ENCODE measurements around the gene PARN.
A peak's percentile ranks its signal among the peaks of the same experiment; 100 is the strongest.

Gene PARN

GRCh38 chr16:14510939-14511799, 118.9 kb downstream of the PARN start:
- peak; percentile 71 for DNase-seq (ENCODE audit: low read depth, low spot score)
- POLR2A ChIA-PET, result interaction anchor here (0.6 to 2.7 kb wide), 7 partner anchors 9 to 256 kb away, joined by 3 to 20 read pairs (median 5); no protein-coding TSS in a partner anchor
- CTCF ChIA-PET, result interaction anchor here (1.0 to 3.0 kb wide), 6 partner anchors 10 to 262 kb away, joined by 3 to 13 read pairs (median 5); no protein-coding TSS in a partner anchor
- no peak for TF ChIP-seq CTCF (IDR thresholded peaks at IDR 0.05; ENCODE audit: insufficient read depth, low read length, missing control alignments)
- H3K4me3 ChIP-seq (ENCODE audit: low read depth, low read length), result no peak overlapping the region

GRCh38 chr16:14510581-14510938, 119.5 kb downstream of the PARN start:
- no peak for TF ChIP-seq CTCF (IDR thresholded peaks at IDR 0.05; ENCODE audit: insufficient read depth, low read length, missing control alignments)
- no peak overlapping the region for H3K4me3 ChIP-seq (ENCODE audit: low read depth, low read length)
- ChIA-PET CTCF (interaction anchor here (2.8 to 3.0 kb wide), 2 partner anchors 9 to 17 kb away, joined by 7 to 13 read pairs; no protein-coding TSS in a partner anchor), POLR2A (interaction anchor here (0.9 to 2.7 kb wide), 4 partner anchors 9 to 201 kb away, joined by 3 to 20 read pairs (median 5); no protein-coding TSS in a partner anchor)
- DNase-seq (ENCODE audit: low read depth, low spot score), result no peak

- POLR2A ChIA-PET, result interaction anchor here (0.6 to 1.0 kb wide), 2 partner anchors 22 to 224 kb away, joined by 4 read pairs; no protein-coding TSS in a partner anchor
- CTCF ChIA-PET, result interaction anchor here (1.3 to 2.8 kb wide), 2 partner anchors 9 to 200 kb away, joined by 3 to 7 read pairs; no protein-coding TSS in a partner anchor
- no peak overlapping the region for H3K4me3 ChIP-seq (ENCODE audit: low read depth, low read length)
- no peak for TF ChIP-seq CTCF (IDR thresholded peaks at IDR 0.05; ENCODE audit: insufficient read depth, low read length, missing control alignments)
- DNase-seq (ENCODE audit: low read depth, low spot score), result no peak
These were observed 120.4 kb downstream of the PARN start for GRCh38 chr16:14509675-14510132.

- ChIA-PET CTCF (interaction anchor here (1.3 kb wide), 1 partner anchor 199 kb away, joined by 3 read pairs; no protein-coding TSS in a partner anchor), POLR2A (interaction anchor here (0.6 to 1.0 kb wide), 2 partner anchors 21 to 223 kb away, joined by 4 read pairs; no protein-coding TSS in a partner anchor)
- H3K4me3 ChIP-seq (ENCODE audit: low read depth, low read length), result no peak overlapping the region
- no peak for DNase-seq (ENCODE audit: low read depth, low spot score)
- TF ChIP-seq CTCF (IDR thresholded peaks at IDR 0.05; ENCODE audit: insufficient read depth, low read length, missing control alignments), result no peak
These were observed 121.0 kb downstream of the PARN start for GRCh38 chr16:14509055-14509454.

GRCh38 chr16:14505846-14506245, 124.2 kb downstream of the PARN start:
- POLR2A ChIA-PET, result no interaction called here

More at GRCh38 chr16:14505846-14506245, 124.2 kb downstream of the PARN start:
- DNase-seq (ENCODE audit: low read depth, low spot score), result no peak
- TF ChIP-seq CTCF (IDR thresholded peaks at IDR 0.05; ENCODE audit: insufficient read depth, low read length, missing control alignments), result no peak
- CTCF ChIA-PET, result no interaction called here
- H3K4me3 ChIP-seq (ENCODE audit: low read depth, low read length), result no peak overlapping the region
